CD14-positive monocyte (primary cell): ENCODE data around the gene CPD. TPM values are rescaled to one million over a fixed set of nuclear protein-coding genes. Genes with fewer than 3 reads are reported as not detected.

Experiments used
- DNase-seq, 3 donors: peaks; one replicate each; pipeline ENCODE4 v3.0.0-alpha.2; 2011 to 2022
- H2AFZ ChIP-seq: 2 replicates; pipeline ENCODE4 v1.6.0; 2012; ENCODE audit warnings: mild to moderate bottlenecking, low read depth, low read length, inconsistent platforms; ENCODE audit not compliant: insufficient read depth, poor library complexity, severe bottlenecking
- H3K27ac ChIP-seq, 2 donors: 1 replicate in 1 of 2; 2 replicates in 1 of 2; pipeline ENCODE4 v1.5.1; 2012 to 2013; ENCODE audit warnings: low read length in 2 of 2, control low read depth in 1 of 2, inconsistent platforms in 1 of 2, low read depth in 1 of 2, mild to moderate bottlenecking in 1 of 2
- H3K27me3 ChIP-seq, 2 donors: one replicate each; pipeline versions ENCODE4 v1.6.0 to v1.6.1; 2011 to 2013; ENCODE audit warnings: low read length in 2 of 2; ENCODE audit not compliant: control insufficient read depth in 2 of 2, insufficient read depth in 2 of 2
- H3K36me3 ChIP-seq, 2 donors: replicated peaks in 1 of 2; 1 replicate in 1 of 2; 2 replicates in 1 of 2; pipeline versions ENCODE4 v1.5.1 to v1.6.1; 2012 to 2013; ENCODE audit warnings: low read length in 2 of 2, control low read depth in 1 of 2, inconsistent platforms in 1 of 2, mild to moderate bottlenecking in 1 of 2; ENCODE audit not compliant: insufficient read depth in 2 of 2, control insufficient read depth in 1 of 2
- H3K4me1 ChIP-seq, 2 donors: 1 replicate in 1 of 2; 2 replicates in 1 of 2; pipeline versions ENCODE4 v1.5.1 to v1.6.1; 2012 to 2013; ENCODE audit warnings: low read length in 2 of 2, control low read depth in 1 of 2, inconsistent platforms in 1 of 2, mild to moderate bottlenecking in 1 of 2, moderate library complexity in 1 of 2; ENCODE audit not compliant: insufficient read depth in 2 of 2, control insufficient read depth in 1 of 2
- H3K4me2 ChIP-seq: replicated peaks from 2 replicates; pipeline ENCODE3; 2012; ENCODE audit warnings: low read length, moderate library complexity, mild to moderate bottlenecking; ENCODE audit not compliant: poor library complexity, severe bottlenecking; ENCODE audit errors: extremely low read depth
- H3K4me3 ChIP-seq, 3 experiments: fragments of 200-600 bp in 1 of 3; sonication (generic) in 1 of 3; replicated peaks in 1 of 3; 1 replicate in 2 of 3; 2 replicates in 1 of 3; pipeline ENCODE4 v1.5.1; 2011 to 2013; ENCODE audit warnings: low read length in 3 of 3, mild to moderate bottlenecking in 3 of 3, control low read depth in 2 of 3, low read depth in 2 of 3, inconsistent platforms in 1 of 3, moderate library complexity in 1 of 3
- H3K79me2 ChIP-seq: 2 replicates; pipeline ENCODE4 v1.6.0; 2012; ENCODE audit warnings: mild to moderate bottlenecking, control low read depth, inconsistent platforms, low read length, moderate library complexity; ENCODE audit not compliant: insufficient read depth
- H3K9ac ChIP-seq: 2 replicates; pipeline ENCODE4 v1.6.0; 2017; ENCODE audit warnings: low read length, mild to moderate bottlenecking; ENCODE audit not compliant: insufficient read depth, poor library complexity, severe bottlenecking
- H3K9me3 ChIP-seq, 2 donors: replicated peaks in 1 of 2; 1 replicate in 1 of 2; 2 replicates in 1 of 2; pipeline versions ENCODE4 v1.5.1 to v1.6.1; 2012 to 2013; ENCODE audit warnings: low read length in 2 of 2, control low read depth in 1 of 2; ENCODE audit not compliant: control insufficient read depth in 1 of 2, insufficient read depth in 1 of 2
- H4K20me1 ChIP-seq: 2 replicates; pipeline ENCODE4 v1.6.0; 2012; ENCODE audit warnings: mild to moderate bottlenecking, low read length, control low read depth, moderate library complexity; ENCODE audit not compliant: insufficient read depth
- H3K27ac Mint-ChIP-seq, 7 donors: one replicate each; pipeline ENCODE4 v1.8.0; 2020; ENCODE audit warnings: mild to moderate bottlenecking in 7 of 7, mixed read lengths in 7 of 7, moderate library complexity in 6 of 7, inconsistent platforms in 2 of 7
- H3K27me3 Mint-ChIP-seq, 3 donors: one replicate each; pipeline ENCODE4 v1.8.0; 2021 to 2022; ENCODE audit warnings: low read depth in 3 of 3, mild to moderate bottlenecking in 3 of 3, mixed read lengths in 3 of 3, moderate library complexity in 3 of 3, inconsistent platforms in 1 of 3
- H3K36me3 Mint-ChIP-seq, 2 donors: one replicate each; pipeline ENCODE4 v1.8.0; 2020; ENCODE audit warnings: mixed read lengths in 2 of 2, inconsistent platforms in 1 of 2, mild to moderate bottlenecking in 1 of 2
- H3K4me1 Mint-ChIP-seq: one replicate; pipeline ENCODE4 v1.8.0; 2020; ENCODE audit warnings: mild to moderate bottlenecking, mixed read lengths
- H3K4me3 Mint-ChIP-seq, 2 donors: one replicate each; pipeline ENCODE4 v1.8.0; 2020; ENCODE audit warnings: mild to moderate bottlenecking in 2 of 2, mixed read lengths in 2 of 2, moderate library complexity in 1 of 2
- H3K9me3 Mint-ChIP-seq, 7 donors: one replicate each; pipeline ENCODE4 v1.8.0; 2020 to 2022; ENCODE audit warnings: mixed read lengths in 7 of 7, mild to moderate bottlenecking in 6 of 7, moderate library complexity in 6 of 7, inconsistent platforms in 2 of 7
- CTCF ChIP-seq: fragments of 200-600 bp; IDR thresholded peaks from one replicate; pipeline ENCODE4 v1.8.0; 2022; ENCODE audit warnings: antibody characterized with exemption, mild to moderate bottlenecking
- WGBS: methylation state at CpG from one replicate; pipeline ENCODE4 v1.1.5; 2013; ENCODE audit warnings: missing lambda C conversion rate; ENCODE audit not compliant: insufficient coverage; 5-methylcytosine and 5-hydroxymethylcytosine counted together
- intact Hi-C, 2 donors: fragments of 100-400 bp; cut with micrococcal nuclease; formaldehyde crosslinking; loops; one replicate each; pipeline versions ENCODE4 v1.15.0 to v1.15.1; 2023
- polyA plus RNA-seq, 3 donors: library from polyadenylated mRNA; depleted of rRNA in 1 of 3; unstranded in 2 of 3; stranded (reverse) in 1 of 3; fragments of 300-500 nt in 2 of 3; fragments of >200 nt in 1 of 3; fragmentation: Illumina TruSeq in 2 of 3; gene quantifications; 1 replicate in 2 of 3; 2 replicates in 1 of 3; pipeline ENCODE4 v1.2.3, GENCODE V29; 2012 to 2021

Gene CPD
- polyA plus RNA-seq, 3 donors = 9.2 to 47.0 (median 32.2) TPM

GRCh38 chr17:30421592-30421991 lies 42.9 kb downstream of the CPD start:
- no peaks in the 10 kb centered on the region for H3K9me3 Mint-ChIP-seq
- Histone ChIP-seq H3K36me3 (peaks cover 54 to 74% of the 10 kb centered on the region in 2 donors), H3K4me1 (no peaks in the 10 kb centered on the region), H2AFZ (no peak overlapping the region), H3K79me2 (peaks cover 10% of the 10 kb centered on the region), H3K9ac (no peak overlapping the region), H3K9me3 (no peaks in the 10 kb centered on the region), H3K4me3 (no peak overlapping the region), H3K27me3 (no peaks in the 10 kb centered on the region), H3K4me2 (no peak overlapping the region), H3K27ac (no peak overlapping the region), H4K20me1 (peaks cover 28% of the 10 kb centered on the region)
- intact Hi-C loops = no loop called here
- no peak for DNase-seq
- no peaks in the 10 kb centered on the region for H3K4me1 Mint-ChIP-seq
- 100% methylated on average over 1 of the region's 4 CpGs for WGBS
- H3K27me3 Mint-ChIP-seq = peaks cover 0 to 1% (median 0%) of the 10 kb centered on the region in 3 donors
- no peak overlapping the region for H3K27ac Mint-ChIP-seq
- peaks cover 59 to 73% of the 10 kb centered on the region in 2 donors for H3K36me3 Mint-ChIP-seq
- no peak for TF ChIP-seq CTCF
- no peak overlapping the region for H3K4me3 Mint-ChIP-seq

DNA sequence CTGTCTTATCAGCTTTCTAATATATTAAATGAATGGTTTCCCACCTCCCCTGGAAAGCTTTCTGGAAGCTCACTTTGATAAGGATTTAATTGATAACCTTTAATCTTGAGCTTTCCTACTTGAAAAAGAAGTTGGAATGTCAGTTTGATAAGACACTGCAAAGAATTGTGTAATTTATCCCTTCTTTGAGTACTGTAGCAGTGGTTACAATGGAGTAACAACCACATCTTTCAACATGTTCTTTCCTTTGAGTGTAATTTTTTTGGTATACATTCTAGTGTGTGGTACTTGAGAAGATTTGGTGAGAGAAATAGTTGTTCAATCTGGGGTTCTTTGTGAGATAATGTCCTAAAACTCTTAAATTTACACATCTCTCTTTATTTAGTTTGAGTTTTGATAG lies 43.4 kb downstream of the CPD start:
- Mint-ChIP-seq H3K27me3 (peaks cover 0 to 1% (median 0%) of the 10 kb centered on the region in 3 donors), H3K36me3 (peaks cover 61 to 78% of the 10 kb centered on the region in 2 donors), H3K9me3 (no peaks in the 10 kb centered on the region), H3K4me1 (no peaks in the 10 kb centered on the region), H3K4me3 (no peak overlapping the region), H3K27ac (no peak overlapping the region)
- Histone ChIP-seq H3K9ac (no peak overlapping the region), H3K9me3 (no peaks in the 10 kb centered on the region), H3K4me2 (no peak overlapping the region), H3K4me1 (no peaks in the 10 kb centered on the region), H2AFZ (no peak overlapping the region), H3K27me3 (no peaks in the 10 kb centered on the region), H3K36me3 (peaks cover 55 to 80% of the 10 kb centered on the region in 2 donors), H4K20me1 (peaks cover 26% of the 10 kb centered on the region), H3K79me2 (peaks cover 10% of the 10 kb centered on the region), H3K27ac (no peak overlapping the region), H3K4me3 (no peak overlapping the region)
- TF ChIP-seq CTCF = no peak
- intact Hi-C loops = no loop called here
- DNase-seq = no peak
